Nephron (organoid): ENCODE results near the gene WAC.
"Not testable (repeated sequence)": the region's sequence is repeated elsewhere in the genome, so short reads cannot be mapped to it uniquely, and the experiment has no call there.

Experiments
- H3K27ac Mint-ChIP-seq, 3 experiments: 2 replicates each; pipeline ENCODE4 v1.8.0; 2020; ENCODE audit warnings: mixed read lengths in 3 of 3, mild to moderate bottlenecking in 2 of 3, moderate library complexity in 1 of 3
- H3K27me3 Mint-ChIP-seq: 2 replicates; pipeline ENCODE4 v1.8.0; 2021; ENCODE audit warnings: low read depth, mild to moderate bottlenecking, moderate library complexity, mixed read lengths
- H3K36me3 Mint-ChIP-seq: 2 replicates; pipeline ENCODE4 v1.8.0; 2020; ENCODE audit warnings: low read depth, mixed read lengths
- H3K4me1 Mint-ChIP-seq: 2 replicates; pipeline ENCODE4 v1.8.0; 2020; ENCODE audit warnings: mixed read lengths
- H3K4me3 Mint-ChIP-seq, 3 experiments: 2 replicates each; pipeline ENCODE4 v1.8.0; 2020; ENCODE audit warnings: mild to moderate bottlenecking in 3 of 3, mixed read lengths in 3 of 3, moderate library complexity in 2 of 3
- H3K9me3 Mint-ChIP-seq: 2 replicates; pipeline ENCODE4 v1.8.0; 2020; ENCODE audit warnings: mixed read lengths
- CTCF ChIP-seq, 3 experiments: fragments of 200-600 bp; sonication (generic); IDR thresholded peaks; one replicate each; pipeline ENCODE4 v1.5.0; 2021; ENCODE audit warnings: antibody characterized with exemption in 3 of 3; ENCODE audit not compliant: unreplicated experiment in 3 of 3

Gene WAC

GRCh38 chr10:28566458-28567015 lies 33.6 kb downstream of the WAC start:
- TF ChIP-seq CTCF (IDR thresholded peaks at IDR 0.05; ENCODE audit: unreplicated experiment in 3 of 3) = no peak
- peaks cover 32% of the 10 kb centered on the region for H3K4me1 Mint-ChIP-seq
- peak overlapping the region in 2 of 3 experiments; percentile 7 to 11 for H3K27ac Mint-ChIP-seq
- no peaks in the 10 kb centered on the region for H3K9me3 Mint-ChIP-seq
- H3K36me3 Mint-ChIP-seq = peaks cover 42% of the 10 kb centered on the region
- H3K27me3 Mint-ChIP-seq = no peaks in the 10 kb centered on the region
- H3K4me3 Mint-ChIP-seq = no peak overlapping the region

- Mint-ChIP-seq H3K4me1 (peaks cover 31% of the 10 kb centered on the region), H3K9me3 (no peaks in the 10 kb centered on the region), H3K4me3 (no peak overlapping the region), H3K27me3 (no peaks in the 10 kb centered on the region), H3K36me3 (peaks cover 48% of the 10 kb centered on the region), H3K27ac (peak overlapping the region; percentile 4 to 17 (median 7))
- TF ChIP-seq CTCF (IDR thresholded peaks at IDR 0.05; ENCODE audit: unreplicated experiment in 3 of 3) = no peak
Measured at GRCh38 chr10:28569506-28570159, 36.7 kb downstream of the WAC start.

GRCh38 chr10:28570598-28570997 lies 37.7 kb downstream of the WAC start:
- H3K4me1 Mint-ChIP-seq = peaks cover 33% of the 10 kb centered on the region
- no peak for TF ChIP-seq CTCF (IDR thresholded peaks at IDR 0.05; ENCODE audit: unreplicated experiment in 3 of 3)
- no peaks in the 10 kb centered on the region for H3K27me3 Mint-ChIP-seq
- H3K4me3 Mint-ChIP-seq = no peak overlapping the region
- no peaks in the 10 kb centered on the region for H3K9me3 Mint-ChIP-seq
- no peak overlapping the region for H3K27ac Mint-ChIP-seq
- peaks cover 52% of the 10 kb centered on the region for H3K36me3 Mint-ChIP-seq

- no peak for TF ChIP-seq CTCF (IDR thresholded peaks at IDR 0.05; ENCODE audit: unreplicated experiment in 3 of 3)
- peak overlapping the region in 1 of 3 experiments; percentile 12 for H3K27ac Mint-ChIP-seq
- H3K27me3 Mint-ChIP-seq = no peaks in the 10 kb centered on the region
- peaks cover 35% of the 10 kb centered on the region for H3K4me1 Mint-ChIP-seq
- no peak overlapping the region for H3K4me3 Mint-ChIP-seq
- peaks cover 48% of the 10 kb centered on the region for H3K36me3 Mint-ChIP-seq
- H3K9me3 Mint-ChIP-seq = no peaks in the 10 kb centered on the region
Measured at GRCh38 chr10:28571265-28571664, 38.3 kb downstream of the WAC start.

GRCh38 chr10:28574214-28574613 lies 41.3 kb downstream of the WAC start:
- peaks cover 51% of the 10 kb centered on the region for H3K36me3 Mint-ChIP-seq
- H3K27ac Mint-ChIP-seq, H3K9me3 Mint-ChIP-seq, H3K27me3 Mint-ChIP-seq, H3K4me3 Mint-ChIP-seq: not testable (repeated sequence)
- peaks cover 39% of the 10 kb centered on the region for H3K4me1 Mint-ChIP-seq

GRCh38 chr10:28575852-28576251 lies 42.9 kb downstream of the WAC start:
- H3K27me3 Mint-ChIP-seq = no peaks in the 10 kb centered on the region
- H3K27ac Mint-ChIP-seq = no peak overlapping the region
- peaks cover 47% of the 10 kb centered on the region for H3K4me1 Mint-ChIP-seq
- H3K9me3 Mint-ChIP-seq = no peaks in the 10 kb centered on the region
- no peak for TF ChIP-seq CTCF (IDR thresholded peaks at IDR 0.05; ENCODE audit: unreplicated experiment in 3 of 3)
- H3K36me3 Mint-ChIP-seq = peaks cover 52% of the 10 kb centered on the region
- H3K4me3 Mint-ChIP-seq = no peak overlapping the region
